Astrocyte (in vitro differentiated cells and primary cell): Measurements from ENCODE around the gene CLEC4M.

Experiments
- EZH2 ChIP-seq: IDR thresholded peaks from 2 replicates; pipeline ENCODE4 v1.6.1; 2012; ENCODE audit warnings: mild to moderate bottlenecking, low read length, inconsistent platforms; ENCODE audit not compliant: insufficient read depth
- TF ChIP-seq, protein P1 (sequence below): IDR thresholded peaks from 2 replicates; pipeline ENCODE4 v1.5.1; 2011; ENCODE audit warnings: low read depth, mild to moderate bottlenecking, inconsistent platforms, low read length, moderate library complexity; ENCODE audit not compliant: insufficient read depth

DNA sequence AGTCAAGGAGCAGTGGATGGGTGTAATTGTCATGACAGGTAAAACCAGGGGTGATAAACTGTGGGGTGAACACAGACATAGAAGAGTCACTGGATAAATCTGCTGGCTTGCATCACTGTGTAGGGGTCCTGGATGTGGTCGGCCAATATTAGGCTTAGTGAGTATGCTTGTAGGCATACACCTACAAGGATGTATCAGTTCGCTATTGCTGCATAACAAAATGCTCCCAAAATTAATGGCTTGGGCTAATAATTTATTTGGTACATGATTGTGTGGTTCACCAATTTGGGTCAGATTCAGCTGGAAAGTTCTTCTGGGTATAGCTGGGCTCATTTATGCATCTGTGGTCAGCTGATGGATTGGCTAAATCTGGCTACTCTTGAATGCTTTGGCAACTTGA lies 55.8 kb downstream of the CLEC4M start:
- TF ChIP-seq, protein P1, sequence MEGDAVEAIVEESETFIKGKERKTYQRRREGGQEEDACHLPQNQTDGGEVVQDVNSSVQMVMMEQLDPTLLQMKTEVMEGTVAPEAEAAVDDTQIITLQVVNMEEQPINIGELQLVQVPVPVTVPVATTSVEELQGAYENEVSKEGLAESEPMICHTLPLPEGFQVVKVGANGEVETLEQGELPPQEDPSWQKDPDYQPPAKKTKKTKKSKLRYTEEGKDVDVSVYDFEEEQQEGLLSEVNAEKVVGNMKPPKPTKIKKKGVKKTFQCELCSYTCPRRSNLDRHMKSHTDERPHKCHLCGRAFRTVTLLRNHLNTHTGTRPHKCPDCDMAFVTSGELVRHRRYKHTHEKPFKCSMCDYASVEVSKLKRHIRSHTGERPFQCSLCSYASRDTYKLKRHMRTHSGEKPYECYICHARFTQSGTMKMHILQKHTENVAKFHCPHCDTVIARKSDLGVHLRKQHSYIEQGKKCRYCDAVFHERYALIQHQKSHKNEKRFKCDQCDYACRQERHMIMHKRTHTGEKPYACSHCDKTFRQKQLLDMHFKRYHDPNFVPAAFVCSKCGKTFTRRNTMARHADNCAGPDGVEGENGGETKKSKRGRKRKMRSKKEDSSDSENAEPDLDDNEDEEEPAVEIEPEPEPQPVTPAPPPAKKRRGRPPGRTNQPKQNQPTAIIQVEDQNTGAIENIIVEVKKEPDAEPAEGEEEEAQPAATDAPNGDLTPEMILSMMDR, result no peak
- TF ChIP-seq EZH2, result no peak
